GM19463 (cell line): ENCODE data around the gene PRDM15.

ENCODE experiments used
- ATAC-seq: cut with Tn5 transposase; IDR thresholded peaks from one replicate; pipeline ENCODE4 v1.9.1; 2021; ENCODE audit warnings: mild to moderate bottlenecking, moderate library complexity; ENCODE audit not compliant: unreplicated experiment

PRDM15 gene

GRCh38 chr21:41784456-41785102 is 94.6 kb downstream of the PRDM15 start:
- no peak for ATAC-seq

- ATAC-seq = no peak
Measured at GRCh38 chr21:41783476-41784180, 95.5 kb downstream of the PRDM15 start.

- ATAC-seq = no peak
Measured at GRCh38 chr21:41781050-41781410, 98.1 kb downstream of the PRDM15 start.

- ATAC-seq = no peak
Measured at GRCh38 chr21:41780337-41781049, 98.7 kb downstream of the PRDM15 start.

GRCh38 chr21:41779659-41780058 is 99.5 kb downstream of the PRDM15 start:
- ATAC-seq = no peak

GRCh38 chr21:41778930-41779600 is 100.1 kb downstream of the PRDM15 start:
- no peak for ATAC-seq

- no peak for ATAC-seq
Measured at GRCh38 chr21:41777951-41778815, 101.0 kb downstream of the PRDM15 start.

- ATAC-seq = no peak
Measured at GRCh38 chr21:41776778-41777177, 102.4 kb downstream of the PRDM15 start.

- ATAC-seq = no peak
Measured at GRCh38 chr21:41775149-41775472, 104.0 kb downstream of the PRDM15 start.

GRCh38 chr21:41774467-41775148 is 104.5 kb downstream of the PRDM15 start:
- ATAC-seq = no peak

GRCh38 chr21:41772351-41773080 is 106.6 kb downstream of the PRDM15 start:
- ATAC-seq = no peak

- no peak for ATAC-seq
Measured at GRCh38 chr21:41771625-41771945, 107.6 kb downstream of the PRDM15 start.

GRCh38 chr21:41770901-41771624 is 108.1 kb downstream of the PRDM15 start:
- ATAC-seq = no peak

GRCh38 chr21:41769933-41770332 is 109.2 kb downstream of the PRDM15 start:
- ATAC-seq = no peak

- no peak for ATAC-seq
Measured at GRCh38 chr21:41769521-41769920, 109.6 kb downstream of the PRDM15 start.

GRCh38 chr21:41769111-41769510 is 110.0 kb downstream of the PRDM15 start:
- ATAC-seq = no peak

- no peak for ATAC-seq
Measured at GRCh38 chr21:41768437-41769042, 110.6 kb downstream of the PRDM15 start.

- ATAC-seq = no peak
Measured at GRCh38 chr21:41767606-41768436, 111.3 kb downstream of the PRDM15 start.
